ENCODE measurements around the gene SHCBP1L.

Gene SHCBP1L

GRCh38 chr1:182889997-182890396 lies 63.0 kb downstream of the SHCBP1L start:
- DNase-seq (ENCODE audit: extremely low spot score): no peak
- CTCF ChIA-PET: interaction anchor here (1.5 kb wide), 1 partner anchor 345 kb away, joined by 3 read pairs; no protein-coding TSS in a partner anchor
- TF ChIP-seq LEF1 (IDR thresholded peaks at IDR 0.05; ENCODE audit: borderline replicate concordance): no peak
- TF ChIP-seq ZNF384 (IDR thresholded peaks at IDR 0.05): no peak
- no peak for TF ChIP-seq ARNT (IDR thresholded peaks at IDR 0.05)
- no peak for TF ChIP-seq FOXM1 (IDR thresholded peaks at IDR 0.05; ENCODE audit: borderline replicate concordance)
- TF ChIP-seq CTBP1 (IDR thresholded peaks at IDR 0.05; ENCODE audit: borderline replicate concordance): no peak
- no peak for TF ChIP-seq L3MBTL2 (conservative IDR thresholded peaks at IDR 0.05)
- no peak for TF ChIP-seq TARDBP (IDR thresholded peaks at IDR 0.05)
- TF ChIP-seq FOXK2 (IDR thresholded peaks at IDR 0.05): no peak
- no peak for TF ChIP-seq HDGF (IDR thresholded peaks at IDR 0.05; ENCODE audit: borderline replicate concordance)
- no peak for TF ChIP-seq SUZ12 (IDR thresholded peaks at IDR 0.05)
- no peak for TF ChIP-seq BHLHE40 (IDR thresholded peaks at IDR 0.05; ENCODE audit: borderline replicate concordance)
- TF ChIP-seq SP1 (IDR thresholded peaks at IDR 0.05): no peak
- no peak for TF ChIP-seq ELF4 (IDR thresholded peaks at IDR 0.05)
- no peak for TF ChIP-seq NFRKB (IDR thresholded peaks at IDR 0.05)
- POLR2A ChIA-PET: interaction anchor here (0.8 kb wide), 1 partner anchor 73 kb away, joined by 3 read pairs; no protein-coding TSS in a partner anchor

GRCh38 chr1:182888736-182889531 lies 64.0 kb downstream of the SHCBP1L start:
- no peak for DNase-seq (ENCODE audit: extremely low spot score)
- ChIA-PET CTCF (interaction anchor here (1.5 kb wide), 1 partner anchor 346 kb away, joined by 3 read pairs; no protein-coding TSS in a partner anchor), POLR2A (interaction anchor here (0.8 kb wide), 1 partner anchor 74 kb away, joined by 3 read pairs; no protein-coding TSS in a partner anchor)
- TF ChIP-seq LEF1 (IDR thresholded peaks at IDR 0.05; ENCODE audit: borderline replicate concordance): no peak
- TF ChIP-seq HDGF (IDR thresholded peaks at IDR 0.05; ENCODE audit: borderline replicate concordance): no peak
- no peak for TF ChIP-seq ARNT (IDR thresholded peaks at IDR 0.05)
- no peak for TF ChIP-seq FOXK2 (IDR thresholded peaks at IDR 0.05)
- TF ChIP-seq CTBP1 (IDR thresholded peaks at IDR 0.05; ENCODE audit: borderline replicate concordance): no peak
- TF ChIP-seq PKNOX1 (IDR thresholded peaks at IDR 0.05): no peak
- TF ChIP-seq BHLHE40 (IDR thresholded peaks at IDR 0.05; ENCODE audit: borderline replicate concordance): no peak
- TF ChIP-seq ZNF384 (IDR thresholded peaks at IDR 0.05): no peak
- no peak for TF ChIP-seq FOXM1 (IDR thresholded peaks at IDR 0.05; ENCODE audit: borderline replicate concordance)
- TF ChIP-seq FOXA1 (IDR thresholded peaks at IDR 0.05): no peak
- no peak for TF ChIP-seq SUZ12 (IDR thresholded peaks at IDR 0.05)
- TF ChIP-seq TARDBP (IDR thresholded peaks at IDR 0.05): no peak
- TF ChIP-seq NFRKB (IDR thresholded peaks at IDR 0.05): no peak

- TF ChIP-seq PKNOX1 (IDR thresholded peaks at IDR 0.05) (no peak), ZNF384 (IDR thresholded peaks at IDR 0.05) (no peak), FOXA1 (IDR thresholded peaks at IDR 0.05) (no peak), LEF1 (IDR thresholded peaks at IDR 0.05; ENCODE audit: borderline replicate concordance) (no peak), FOXK2 (IDR thresholded peaks at IDR 0.05) (no peak), FOXM1 (IDR thresholded peaks at IDR 0.05; ENCODE audit: borderline replicate concordance) (no peak), SUZ12 (IDR thresholded peaks at IDR 0.05) (no peak), BHLHE40 (IDR thresholded peaks at IDR 0.05; ENCODE audit: borderline replicate concordance) (no peak), L3MBTL2 (conservative IDR thresholded peaks at IDR 0.05) (no peak)
- no peak for DNase-seq (ENCODE audit: extremely low spot score)
- ChIA-PET POLR2A (no interaction called here), CTCF (no interaction called here)
These were observed 66.0 kb downstream of the SHCBP1L start for GRCh38 chr1:182886985-182887384.

- CTCF ChIA-PET: no interaction called here
- TF ChIP-seq LEF1 (IDR thresholded peaks at IDR 0.05; ENCODE audit: borderline replicate concordance) (no peak), FOXM1 (IDR thresholded peaks at IDR 0.05; ENCODE audit: borderline replicate concordance) (no peak), BHLHE40 (IDR thresholded peaks at IDR 0.05; ENCODE audit: borderline replicate concordance) (no peak), NFRKB (IDR thresholded peaks at IDR 0.05) (no peak), CTBP1 (IDR thresholded peaks at IDR 0.05; ENCODE audit: borderline replicate concordance) (no peak), ELF4 (IDR thresholded peaks at IDR 0.05) (no peak), ARNT (IDR thresholded peaks at IDR 0.05) (no peak), FOXA1 (IDR thresholded peaks at IDR 0.05) (no peak), L3MBTL2 (conservative IDR thresholded peaks at IDR 0.05) (no peak), PKNOX1 (IDR thresholded peaks at IDR 0.05) (no peak), SP1 (IDR thresholded peaks at IDR 0.05) (no peak), HDGF (IDR thresholded peaks at IDR 0.05; ENCODE audit: borderline replicate concordance) (no peak), FOXK2 (IDR thresholded peaks at IDR 0.05) (no peak), SUZ12 (IDR thresholded peaks at IDR 0.05) (no peak), TARDBP (IDR thresholded peaks at IDR 0.05) (no peak), ZNF384 (IDR thresholded peaks at IDR 0.05) (no peak)
- POLR2A ChIA-PET: no interaction called here
- DNase-seq (ENCODE audit: extremely low spot score): no peak
These were observed 67.4 kb downstream of the SHCBP1L start for GRCh38 chr1:182885591-182885990.

GRCh38 chr1:182884872-182885271 lies 68.1 kb downstream of the SHCBP1L start:
- no peak for DNase-seq (ENCODE audit: extremely low spot score)
- TF ChIP-seq ARNT (IDR thresholded peaks at IDR 0.05): no peak
- no peak for TF ChIP-seq PKNOX1 (IDR thresholded peaks at IDR 0.05)
- no peak for TF ChIP-seq BHLHE40 (IDR thresholded peaks at IDR 0.05; ENCODE audit: borderline replicate concordance)
- TF ChIP-seq ZNF384 (IDR thresholded peaks at IDR 0.05): no peak
- no peak for TF ChIP-seq FOXK2 (IDR thresholded peaks at IDR 0.05)
- no peak for TF ChIP-seq NFRKB (IDR thresholded peaks at IDR 0.05)
- TF ChIP-seq HDGF (IDR thresholded peaks at IDR 0.05; ENCODE audit: borderline replicate concordance): no peak
- no peak for TF ChIP-seq SUZ12 (IDR thresholded peaks at IDR 0.05)
- no peak for TF ChIP-seq FOXA1 (IDR thresholded peaks at IDR 0.05)
- no peak for TF ChIP-seq L3MBTL2 (conservative IDR thresholded peaks at IDR 0.05)
- TF ChIP-seq TARDBP (IDR thresholded peaks at IDR 0.05): no peak
- TF ChIP-seq SP1 (IDR thresholded peaks at IDR 0.05): no peak
- TF ChIP-seq LEF1 (IDR thresholded peaks at IDR 0.05; ENCODE audit: borderline replicate concordance): no peak
- ChIA-PET POLR2A (no interaction called here), CTCF (interaction anchor here (0.6 kb wide), 1 partner anchor 739 kb away, joined by 3 read pairs; no protein-coding TSS in a partner anchor)

Measured in HEK293T (cell line).